WTC11 (cell line): ENCODE data around the gene NEDD4L. TPM values are rescaled to one million over a fixed set of nuclear protein-coding genes. Genes with fewer than 3 reads are reported as not detected.

ENCODE experiments used
- ATAC-seq: fragments of 200-7000 bp; cut with Tn5 transposase; 2 replicates; pipeline ENCODE4 v1.10.0; 2021; ENCODE audit warnings: mild to moderate bottlenecking, moderate library complexity
- CTCF ChIA-PET: fragments of 300-600 bp; sonication (Branson Sonifier 250); formaldehyde crosslinking; loops from one replicate; lab custom pipeline; 2021; ENCODE audit warnings: antibody characterized with exemption; lab: Charles Lee
- POLR2A ChIA-PET: fragments of 350-600 bp; sonication (Branson Sonifier 250); formaldehyde crosslinking; loops from one replicate; lab custom pipeline; 2021; ENCODE audit warnings: antibody characterized with exemption; lab: Charles Lee
- DNase-seq: peaks from one replicate; pipeline ENCODE4 v3.0.0; 2021; ENCODE audit warnings: low spot score
- H3K27ac Mint-ChIP-seq: 2 replicates; pipeline ENCODE4 v1.8.0; 2021; ENCODE audit warnings: mixed read lengths
- H3K27me3 Mint-ChIP-seq: 2 replicates; pipeline ENCODE4 v1.8.0; 2021; ENCODE audit warnings: low read depth, mild to moderate bottlenecking, moderate library complexity, mixed read lengths
- H3K36me3 Mint-ChIP-seq: 2 replicates; pipeline ENCODE4 v1.8.0; 2021; ENCODE audit warnings: mixed read lengths
- H3K4me1 Mint-ChIP-seq: 2 replicates; pipeline ENCODE4 v1.8.0; 2022; ENCODE audit warnings: mixed read lengths
- H3K4me3 Mint-ChIP-seq: 2 replicates; pipeline ENCODE4 v1.8.0; 2021; ENCODE audit warnings: mild to moderate bottlenecking, moderate library complexity, mixed read lengths
- H3K9me3 Mint-ChIP-seq: 2 replicates; pipeline ENCODE4 v1.8.0; 2021; ENCODE audit warnings: mixed read lengths
- AFF4 ChIP-seq: sonication (generic); formaldehyde crosslinking; IDR thresholded peaks from 2 replicates; pipeline ENCODE4 v1.8.1; 2023; ENCODE audit warnings: mild to moderate bottlenecking, missing genetic modification reagents, borderline replicate concordance
- CBFB ChIP-seq: sonication (generic); formaldehyde crosslinking; IDR thresholded peaks from 2 replicates; pipeline ENCODE4 v1.8.1; 2022; ENCODE audit warnings: mild to moderate bottlenecking, low read depth, missing genetic modification reagents
- CTCF ChIP-seq: fragments of 200-600 bp; IDR thresholded peaks from 2 replicates; pipeline ENCODE4 v1.8.0; 2022; ENCODE audit warnings: antibody characterized with exemption
- ESRRA ChIP-seq: sonication (generic); formaldehyde crosslinking; IDR thresholded peaks from 2 replicates; pipeline ENCODE4 v1.8.1; 2022; ENCODE audit warnings: mild to moderate bottlenecking, missing genetic modification reagents, borderline replicate concordance
- FOXP4 ChIP-seq: sonication (generic); formaldehyde crosslinking; IDR thresholded peaks from 2 replicates; pipeline ENCODE4 v1.8.0; 2022; ENCODE audit warnings: mild to moderate bottlenecking, missing genetic modification reagents
- KAT7 ChIP-seq: sonication (generic); formaldehyde crosslinking; IDR thresholded peaks from 2 replicates; pipeline ENCODE4 v1.8.1; 2023; ENCODE audit warnings: missing genetic modification reagents, mild to moderate bottlenecking, borderline replicate concordance
- NFATC4 ChIP-seq: fragments of 250-450 bp; sonication (Bioruptor Pico); IDR thresholded peaks from 2 replicates; pipeline ENCODE4 v1.9.0; 2021; ENCODE audit warnings: mild to moderate bottlenecking
- NFYB ChIP-seq: sonication (generic); formaldehyde crosslinking; conservative IDR thresholded peaks from 2 replicates; pipeline ENCODE4 v1.8.0; 2022; ENCODE audit warnings: low read depth, missing genetic modification reagents
- NR2C2 ChIP-seq: sonication (generic); formaldehyde crosslinking; IDR thresholded peaks from 2 replicates; pipeline ENCODE4 v1.8.0; 2022; ENCODE audit warnings: mild to moderate bottlenecking, missing genetic modification reagents
- NR3C1 ChIP-seq: sonication (generic); formaldehyde crosslinking; conservative IDR thresholded peaks from 2 replicates; pipeline ENCODE4 v1.8.1; 2023; ENCODE audit warnings: low read depth, mild to moderate bottlenecking, missing genetic modification reagents
- RELA ChIP-seq: sonication (generic); formaldehyde crosslinking; IDR thresholded peaks from 2 replicates; pipeline ENCODE4 v1.8.1; 2022; ENCODE audit warnings: missing genetic modification reagents, mild to moderate bottlenecking, borderline replicate concordance
- RORB ChIP-seq: fragments of 250-450 bp; sonication (Bioruptor Pico); IDR thresholded peaks from 2 replicates; pipeline ENCODE4 v1.9.0; 2021; ENCODE audit warnings: mild to moderate bottlenecking
- SOX15 ChIP-seq: fragments of 250-450 bp; sonication (Bioruptor Pico); IDR thresholded peaks from 2 replicates; pipeline ENCODE4 v1.9.0; 2021; ENCODE audit warnings: mild to moderate bottlenecking
- ZNF219 ChIP-seq: sonication (generic); formaldehyde crosslinking; IDR thresholded peaks from 2 replicates; pipeline ENCODE4 v1.8.0; 2023; ENCODE audit warnings: missing genetic modification reagents, mild to moderate bottlenecking, borderline replicate concordance
- ZNF317 ChIP-seq: sonication (generic); formaldehyde crosslinking; IDR thresholded peaks from 2 replicates; pipeline ENCODE4 v1.8.1; 2023; ENCODE audit warnings: low read depth, mild to moderate bottlenecking, moderate library complexity, missing genetic modification reagents, borderline replicate concordance
- total RNA-seq: library from RNA; stranded (reverse); gene quantifications from 3 replicates; pipeline ENCODE4 v1.2.3, GENCODE V29; 2021
- TF ChIP-seq, protein P1 (sequence below): sonication (generic); formaldehyde crosslinking; IDR thresholded peaks from 2 replicates; pipeline ENCODE4 v1.8.0; 2023; ENCODE audit warnings: missing genetic modification reagents
- TF ChIP-seq, protein P2 (sequence below): sonication (generic); formaldehyde crosslinking; IDR thresholded peaks from 2 replicates; pipeline ENCODE4 v1.8.1; 2023; ENCODE audit warnings: mild to moderate bottlenecking, missing genetic modification reagents

The NEDD4L gene
- total RNA-seq, 1 experiment from 2014 or later, result 88.0 TPM

- TF ChIP-seq AFF4 (CRISPR knock-in tag) (no peak), RORB (CRISPR knock-in tag) (no peak), ESRRA (CRISPR knock-in tag) (no peak), FOXP4 (CRISPR knock-in tag) (no peak), NR2C2 (CRISPR knock-in tag) (no peak), CBFB (no peak), CTCF (no peak), NFATC4 (CRISPR knock-in tag) (no peak)
- TF ChIP-seq, protein P1, sequence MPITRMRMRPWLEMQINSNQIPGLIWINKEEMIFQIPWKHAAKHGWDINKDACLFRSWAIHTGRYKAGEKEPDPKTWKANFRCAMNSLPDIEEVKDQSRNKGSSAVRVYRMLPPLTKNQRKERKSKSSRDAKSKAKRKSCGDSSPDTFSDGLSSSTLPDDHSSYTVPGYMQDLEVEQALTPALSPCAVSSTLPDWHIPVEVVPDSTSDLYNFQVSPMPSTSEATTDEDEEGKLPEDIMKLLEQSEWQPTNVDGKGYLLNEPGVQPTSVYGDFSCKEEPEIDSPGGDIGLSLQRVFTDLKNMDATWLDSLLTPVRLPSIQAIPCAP (CRISPR knock-in tag), result no peak
These were observed 197.1 kb downstream of the NEDD4L start (continued) for GRCh38 chr18:58241026-58241679.

DNA sequence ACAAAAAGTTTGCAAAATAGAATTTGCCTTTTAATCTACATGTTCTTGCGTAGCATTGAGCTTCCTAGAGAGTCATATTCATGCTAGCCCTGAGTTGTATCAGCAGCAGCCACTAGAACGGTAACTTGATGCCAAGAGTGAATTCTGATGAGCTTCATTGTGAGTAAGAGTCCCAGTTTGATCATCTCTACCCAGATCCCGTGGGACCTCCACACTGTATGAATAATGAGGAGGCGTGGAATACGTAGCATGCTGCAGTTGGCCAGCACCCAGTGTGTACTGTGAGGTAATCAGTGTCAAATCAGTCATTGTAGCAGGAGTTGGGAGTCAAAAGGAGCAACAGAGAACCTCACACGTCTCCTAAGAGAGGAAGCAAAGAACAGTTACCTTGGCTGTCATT is 197.9 kb downstream of the NEDD4L start:
- Mint-ChIP-seq H3K27ac (0 out of 2 replicates have a peak overlapping the region, but pooled peaks have one; percentile 54), H3K36me3 (no peaks in the 10 kb centered on the region), H3K9me3 (no peaks in the 10 kb centered on the region), H3K4me1 (peaks cover 31% of the 10 kb centered on the region), H3K4me3 (no peak overlapping the region)
- POLR2A ChIA-PET, result no interaction called here
- no peak for TF ChIP-seq NFYB (CRISPR knock-in tag)
- TF ChIP-seq NR3C1 (CRISPR knock-in tag), result no peak
- TF ChIP-seq KAT7 (CRISPR knock-in tag), result no peak
- TF ChIP-seq ZNF317 (CRISPR knock-in tag), result no peak
- TF ChIP-seq SOX15 (CRISPR knock-in tag), result no peak
- TF ChIP-seq, protein P2, sequence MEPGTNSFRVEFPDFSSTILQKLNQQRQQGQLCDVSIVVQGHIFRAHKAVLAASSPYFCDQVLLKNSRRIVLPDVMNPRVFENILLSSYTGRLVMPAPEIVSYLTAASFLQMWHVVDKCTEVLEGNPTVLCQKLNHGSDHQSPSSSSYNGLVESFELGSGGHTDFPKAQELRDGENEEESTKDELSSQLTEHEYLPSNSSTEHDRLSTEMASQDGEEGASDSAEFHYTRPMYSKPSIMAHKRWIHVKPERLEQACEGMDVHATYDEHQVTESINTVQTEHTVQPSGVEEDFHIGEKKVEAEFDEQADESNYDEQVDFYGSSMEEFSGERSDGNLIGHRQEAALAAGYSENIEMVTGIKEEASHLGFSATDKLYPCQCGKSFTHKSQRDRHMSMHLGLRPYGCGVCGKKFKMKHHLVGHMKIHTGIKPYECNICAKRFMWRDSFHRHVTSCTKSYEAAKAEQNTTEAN, result no peak
- TF ChIP-seq CBFB, result no peak
- no peak for TF ChIP-seq AFF4 (CRISPR knock-in tag)
- TF ChIP-seq ZNF219 (CRISPR knock-in tag), result no peak
- TF ChIP-seq RELA (CRISPR knock-in tag), result no peak
- TF ChIP-seq, all 79 proteins: peak for 0
- ATAC-seq (peak; percentile 28), DNase-seq (no peak)
- CTCF ChIA-PET, result no interaction called here
- H3K27me3 Mint-ChIP-seq, result no peaks in the 10 kb centered on the region
